ENCODE measurements around the gene CREBZF.

The CREBZF gene

DNA sequence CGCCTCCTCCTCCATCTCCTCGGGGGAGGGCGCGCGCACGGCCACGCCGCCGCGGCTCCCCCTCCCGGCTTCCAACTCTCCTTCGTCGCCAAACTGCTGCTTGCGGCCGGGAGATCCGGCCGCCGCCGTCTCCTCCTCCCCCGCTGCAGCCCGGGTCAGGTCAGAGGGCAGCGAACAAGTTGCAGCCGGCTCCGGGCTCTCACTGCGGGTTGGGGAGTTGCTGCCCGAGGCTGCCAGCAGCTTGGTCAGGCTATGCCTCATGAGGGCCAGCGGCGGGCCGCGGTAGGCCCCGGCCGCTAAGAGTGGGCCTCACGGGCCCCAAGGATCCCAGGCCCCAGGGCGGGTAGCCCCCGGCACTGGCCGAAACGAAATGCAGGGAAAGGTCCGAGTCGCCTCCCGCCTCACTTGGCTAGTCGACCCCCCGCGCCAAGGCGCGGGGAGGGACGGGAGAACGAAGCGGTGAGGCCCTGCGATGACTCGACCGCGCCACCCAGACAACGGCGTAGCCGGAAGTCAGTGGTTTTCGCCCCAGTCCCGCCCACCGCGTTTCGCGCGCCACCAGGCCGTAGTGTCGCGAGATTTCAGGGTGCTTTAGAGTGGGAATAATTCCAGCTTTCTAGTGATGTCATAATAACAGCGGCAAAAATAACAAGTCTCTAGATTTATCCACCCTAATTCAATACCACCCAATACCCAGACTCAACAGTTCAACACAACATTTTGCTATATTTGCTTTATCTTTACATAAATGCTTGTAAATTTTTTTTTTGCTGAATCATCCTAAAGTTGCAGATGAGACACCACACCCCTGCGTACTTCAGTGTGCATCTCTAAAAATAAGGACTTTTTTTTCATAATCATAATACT, at the start of gene CREBZF (continued):
- no peak for TF ChIP-seq ZNF654 (tag by site-specific recombination; IDR thresholded peaks at IDR 0.05; ENCODE audit: low read depth)
- no peak for TF ChIP-seq ZIC2 (tag by site-specific recombination; IDR thresholded peaks at IDR 0.05)
- 0 out of 2 replicates have a peak, but pooled peaks have one; percentile 6 for TF ChIP-seq ZNF426 (tag by site-specific recombination; IDR thresholded peaks at IDR 0.05)
- peak; percentile 79 for TF ChIP-seq SP2 (tag by site-specific recombination; IDR thresholded peaks at IDR 0.05)
- no peak for TF ChIP-seq ZNF670 (tag by site-specific recombination; IDR thresholded peaks at IDR 0.05; ENCODE audit: low read depth)
- TF ChIP-seq, protein P1, sequence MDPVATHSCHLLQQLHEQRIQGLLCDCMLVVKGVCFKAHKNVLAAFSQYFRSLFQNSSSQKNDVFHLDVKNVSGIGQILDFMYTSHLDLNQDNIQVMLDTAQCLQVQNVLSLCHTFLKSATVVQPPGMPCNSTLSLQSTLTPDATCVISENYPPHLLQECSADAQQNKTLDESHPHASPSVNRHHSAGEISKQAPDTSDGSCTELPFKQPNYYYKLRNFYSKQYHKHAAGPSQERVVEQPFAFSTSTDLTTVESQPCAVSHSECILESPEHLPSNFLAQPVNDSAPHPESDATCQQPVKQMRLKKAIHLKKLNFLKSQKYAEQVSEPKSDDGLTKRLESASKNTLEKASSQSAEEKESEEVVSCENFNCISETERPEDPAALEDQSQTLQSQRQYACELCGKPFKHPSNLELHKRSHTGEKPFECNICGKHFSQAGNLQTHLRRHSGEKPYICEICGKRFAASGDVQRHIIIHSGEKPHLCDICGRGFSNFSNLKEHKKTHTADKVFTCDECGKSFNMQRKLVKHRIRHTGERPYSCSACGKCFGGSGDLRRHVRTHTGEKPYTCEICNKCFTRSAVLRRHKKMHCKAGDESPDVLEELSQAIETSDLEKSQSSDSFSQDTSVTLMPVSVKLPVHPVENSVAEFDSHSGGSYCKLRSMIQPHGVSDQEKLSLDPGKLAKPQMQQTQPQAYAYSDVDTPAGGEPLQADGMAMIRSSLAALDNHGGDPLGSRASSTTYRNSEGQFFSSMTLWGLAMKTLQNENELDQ (tag by site-specific recombination; IDR thresholded peaks at IDR 0.05; ENCODE audit: low read depth) = no peak
- TF ChIP-seq, protein P2, sequence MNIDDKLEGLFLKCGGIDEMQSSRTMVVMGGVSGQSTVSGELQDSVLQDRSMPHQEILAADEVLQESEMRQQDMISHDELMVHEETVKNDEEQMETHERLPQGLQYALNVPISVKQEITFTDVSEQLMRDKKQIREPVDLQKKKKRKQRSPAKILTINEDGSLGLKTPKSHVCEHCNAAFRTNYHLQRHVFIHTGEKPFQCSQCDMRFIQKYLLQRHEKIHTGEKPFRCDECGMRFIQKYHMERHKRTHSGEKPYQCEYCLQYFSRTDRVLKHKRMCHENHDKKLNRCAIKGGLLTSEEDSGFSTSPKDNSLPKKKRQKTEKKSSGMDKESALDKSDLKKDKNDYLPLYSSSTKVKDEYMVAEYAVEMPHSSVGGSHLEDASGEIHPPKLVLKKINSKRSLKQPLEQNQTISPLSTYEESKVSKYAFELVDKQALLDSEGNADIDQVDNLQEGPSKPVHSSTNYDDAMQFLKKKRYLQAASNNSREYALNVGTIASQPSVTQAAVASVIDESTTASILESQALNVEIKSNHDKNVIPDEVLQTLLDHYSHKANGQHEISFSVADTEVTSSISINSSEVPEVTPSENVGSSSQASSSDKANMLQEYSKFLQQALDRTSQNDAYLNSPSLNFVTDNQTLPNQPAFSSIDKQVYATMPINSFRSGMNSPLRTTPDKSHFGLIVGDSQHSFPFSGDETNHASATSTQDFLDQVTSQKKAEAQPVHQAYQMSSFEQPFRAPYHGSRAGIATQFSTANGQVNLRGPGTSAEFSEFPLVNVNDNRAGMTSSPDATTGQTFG (tag by site-specific recombination; IDR thresholded peaks at IDR 0.05; ENCODE audit: borderline replicate concordance) = no peak
- peak; percentile 68 for TF ChIP-seq KLF9 (tag by site-specific recombination; IDR thresholded peaks at IDR 0.05; ENCODE audit: low read depth)
- TF ChIP-seq, protein P3, sequence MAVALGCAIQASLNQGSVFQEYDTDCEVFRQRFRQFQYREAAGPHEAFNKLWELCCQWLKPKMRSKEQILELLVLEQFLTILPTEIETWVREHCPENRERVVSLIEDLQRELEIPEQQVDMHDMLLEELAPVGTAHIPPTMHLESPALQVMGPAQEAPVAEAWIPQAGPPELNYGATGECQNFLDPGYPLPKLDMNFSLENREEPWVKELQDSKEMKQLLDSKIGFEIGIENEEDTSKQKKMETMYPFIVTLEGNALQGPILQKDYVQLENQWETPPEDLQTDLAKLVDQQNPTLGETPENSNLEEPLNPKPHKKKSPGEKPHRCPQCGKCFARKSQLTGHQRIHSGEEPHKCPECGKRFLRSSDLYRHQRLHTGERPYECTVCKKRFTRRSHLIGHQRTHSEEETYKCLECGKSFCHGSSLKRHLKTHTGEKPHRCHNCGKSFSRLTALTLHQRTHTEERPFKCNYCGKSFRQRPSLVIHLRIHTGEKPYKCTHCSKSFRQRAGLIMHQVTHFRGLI (tag by site-specific recombination; IDR thresholded peaks at IDR 0.05) = no peak
- 0 out of 2 replicates have a peak, but pooled peaks have one; percentile 34 for TF ChIP-seq SP7 (tag by site-specific recombination; IDR thresholded peaks at IDR 0.05)
- TF ChIP-seq KLF7 (tag by site-specific recombination; IDR thresholded peaks at IDR 0.05; ENCODE audit: borderline replicate concordance) = no peak
- no peak for TF ChIP-seq SALL2 (tag by site-specific recombination; IDR thresholded peaks at IDR 0.05; ENCODE audit: borderline replicate concordance)
- TF ChIP-seq ZNF24 (tag by site-specific recombination; IDR thresholded peaks at IDR 0.05) = no peak
- peak; percentile 23; the same call in 1 of the 2 replicates for TF ChIP-seq TRIM28 (IDR thresholded peaks at IDR 0.05; ENCODE audit: borderline replicate concordance, low read length)
- TF ChIP-seq, protein P4, sequence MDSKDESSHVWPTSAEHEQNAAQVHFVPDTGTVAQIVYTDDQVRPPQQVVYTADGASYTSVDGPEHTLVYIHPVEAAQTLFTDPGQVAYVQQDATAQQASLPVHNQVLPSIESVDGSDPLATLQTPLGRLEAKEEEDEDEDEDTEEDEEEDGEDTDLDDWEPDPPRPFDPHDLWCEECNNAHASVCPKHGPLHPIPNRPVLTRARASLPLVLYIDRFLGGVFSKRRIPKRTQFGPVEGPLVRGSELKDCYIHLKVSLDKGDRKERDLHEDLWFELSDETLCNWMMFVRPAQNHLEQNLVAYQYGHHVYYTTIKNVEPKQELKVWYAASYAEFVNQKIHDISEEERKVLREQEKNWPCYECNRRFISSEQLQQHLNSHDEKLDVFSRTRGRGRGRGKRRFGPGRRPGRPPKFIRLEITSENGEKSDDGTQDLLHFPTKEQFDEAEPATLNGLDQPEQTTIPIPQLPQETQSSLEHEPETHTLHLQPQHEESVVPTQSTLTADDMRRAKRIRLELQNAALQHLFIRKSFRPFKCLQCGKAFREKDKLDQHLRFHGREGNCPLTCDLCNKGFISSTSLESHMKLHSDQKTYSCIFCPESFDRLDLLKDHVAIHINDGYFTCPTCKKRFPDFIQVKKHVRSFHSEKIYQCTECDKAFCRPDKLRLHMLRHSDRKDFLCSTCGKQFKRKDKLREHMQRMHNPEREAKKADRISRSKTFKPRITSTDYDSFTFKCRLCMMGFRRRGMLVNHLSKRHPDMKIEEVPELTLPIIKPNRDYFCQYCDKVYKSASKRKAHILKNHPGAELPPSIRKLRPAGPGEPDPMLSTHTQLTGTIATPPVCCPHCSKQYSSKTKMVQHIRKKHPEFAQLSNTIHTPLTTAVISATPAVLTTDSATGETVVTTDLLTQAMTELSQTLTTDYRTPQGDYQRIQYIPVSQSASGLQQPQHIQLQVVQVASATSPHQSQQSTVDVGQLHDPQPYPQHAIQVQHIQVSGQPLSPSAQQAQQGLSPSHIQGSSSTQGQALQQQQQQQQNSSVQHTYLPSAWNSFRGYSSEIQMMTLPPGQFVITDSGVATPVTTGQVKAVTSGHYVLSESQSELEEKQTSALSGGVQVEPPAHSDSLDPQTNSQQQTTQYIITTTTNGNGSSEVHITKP (tag by site-specific recombination; IDR thresholded peaks at IDR 0.05) = 0 out of 2 replicates have a peak, but pooled peaks have one; percentile 11
- no peak for TF ChIP-seq ZNF133 (tag by site-specific recombination; IDR thresholded peaks at IDR 0.05)
- TF ChIP-seq ZNF747 (tag by site-specific recombination; IDR thresholded peaks at IDR 0.05) = no peak
- TF ChIP-seq ZBTB17 (tag by site-specific recombination; IDR thresholded peaks at IDR 0.05) = no peak
- no peak for TF ChIP-seq ZNF513 (tag by site-specific recombination; IDR thresholded peaks at IDR 0.05)
- TF ChIP-seq HOXC10 (CRISPR knock-in tag; IDR thresholded peaks at IDR 0.05) = no peak
- TF ChIP-seq ZNF707 (tag by site-specific recombination; IDR thresholded peaks at IDR 0.05) = no peak
- no peak for TF ChIP-seq ZNF324 (tag by site-specific recombination; IDR thresholded peaks at IDR 0.05)
- TF ChIP-seq, protein P5, sequence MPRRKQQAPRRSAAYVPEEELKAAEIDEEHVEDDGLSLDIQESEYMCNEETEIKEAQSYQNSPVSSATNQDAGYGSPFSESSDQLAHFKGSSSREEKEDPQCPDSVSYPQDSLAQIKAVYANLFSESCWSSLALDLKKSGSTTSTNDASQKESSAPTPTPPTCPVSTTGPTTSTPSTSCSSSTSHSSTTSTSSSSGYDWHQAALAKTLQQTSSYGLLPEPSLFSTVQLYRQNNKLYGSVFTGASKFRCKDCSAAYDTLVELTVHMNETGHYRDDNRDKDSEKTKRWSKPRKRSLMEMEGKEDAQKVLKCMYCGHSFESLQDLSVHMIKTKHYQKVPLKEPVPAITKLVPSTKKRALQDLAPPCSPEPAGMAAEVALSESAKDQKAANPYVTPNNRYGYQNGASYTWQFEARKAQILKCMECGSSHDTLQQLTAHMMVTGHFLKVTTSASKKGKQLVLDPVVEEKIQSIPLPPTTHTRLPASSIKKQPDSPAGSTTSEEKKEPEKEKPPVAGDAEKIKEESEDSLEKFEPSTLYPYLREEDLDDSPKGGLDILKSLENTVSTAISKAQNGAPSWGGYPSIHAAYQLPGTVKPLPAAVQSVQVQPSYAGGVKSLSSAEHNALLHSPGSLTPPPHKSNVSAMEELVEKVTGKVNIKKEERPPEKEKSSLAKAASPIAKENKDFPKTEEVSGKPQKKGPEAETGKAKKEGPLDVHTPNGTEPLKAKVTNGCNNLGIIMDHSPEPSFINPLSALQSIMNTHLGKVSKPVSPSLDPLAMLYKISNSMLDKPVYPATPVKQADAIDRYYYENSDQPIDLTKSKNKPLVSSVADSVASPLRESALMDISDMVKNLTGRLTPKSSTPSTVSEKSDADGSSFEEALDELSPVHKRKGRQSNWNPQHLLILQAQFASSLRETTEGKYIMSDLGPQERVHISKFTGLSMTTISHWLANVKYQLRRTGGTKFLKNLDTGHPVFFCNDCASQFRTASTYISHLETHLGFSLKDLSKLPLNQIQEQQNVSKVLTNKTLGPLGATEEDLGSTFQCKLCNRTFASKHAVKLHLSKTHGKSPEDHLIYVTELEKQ (tag by site-specific recombination; IDR thresholded peaks at IDR 0.05; ENCODE audit: borderline replicate concordance) = no peak
- no peak for TF ChIP-seq ZNF2 (tag by site-specific recombination; IDR thresholded peaks at IDR 0.05)

Data from HEK293 (cell line).